ENCODE measurements around the gene TLCD3B. TPM values are rescaled to one million over a fixed set of nuclear protein-coding genes. Genes with fewer than 3 reads are reported as not detected.
A peak's percentile ranks its signal among the peaks of the same experiment; 100 is the strongest.

Gene TLCD3B
- total and polyA plus RNA-seq, 2 of the 4 experiments (the other 2 are of a cell fraction): 0.19 TPM; not detected in 1

- TF ChIP-seq CEBPB (IDR thresholded peaks at IDR 0.05; ENCODE audit: low read depth, low read length) (no peak), NFE2L2 (IDR thresholded peaks at IDR 0.05; ENCODE audit: low read depth, low read length) (no peak)
Observed at GRCh38 chr16:30053376-30054015, 22.4 kb upstream of the TLCD3B start (continued).

DNA sequence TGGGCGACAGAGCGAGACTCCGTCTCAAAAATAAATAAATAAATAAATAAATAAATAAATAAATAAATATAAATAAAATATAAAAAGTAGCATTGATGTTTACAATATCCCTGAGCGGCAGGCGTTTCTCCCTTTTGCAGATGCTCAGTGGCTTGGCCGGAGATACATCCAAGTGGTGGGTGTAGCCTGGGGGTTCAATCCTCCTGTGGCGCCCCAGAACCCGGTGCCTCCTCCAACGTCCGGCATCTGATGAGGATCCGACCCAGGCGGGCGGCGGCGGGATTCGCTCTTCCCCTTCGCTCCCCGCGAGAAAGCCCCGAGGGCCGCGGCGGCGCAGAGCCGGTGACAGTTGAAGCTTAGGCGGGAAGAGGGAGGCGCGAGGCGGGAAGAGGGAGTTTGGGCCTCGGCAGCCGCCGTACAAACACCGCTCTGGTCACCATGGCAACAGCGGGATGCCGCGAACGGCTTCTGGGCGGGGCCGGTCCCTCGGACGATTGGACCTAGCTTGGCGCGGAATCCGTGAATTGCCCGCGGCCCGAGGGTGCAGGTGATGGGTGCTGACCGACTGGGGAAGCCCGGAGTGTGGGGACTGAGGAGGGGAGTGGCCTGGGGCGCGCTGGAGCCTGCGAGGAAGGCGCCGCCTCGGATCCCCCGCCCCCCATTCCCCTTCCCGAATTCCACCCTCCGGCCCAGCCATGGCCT, 21.8 kb upstream of the TLCD3B start:
- peak overlapping the region; percentile 71 for H3K9ac ChIP-seq (ENCODE audit: low read depth, low read length)

More for the DNA sequence above, 21.8 kb upstream of the TLCD3B start:
- H4K91ac ChIP-seq (ENCODE audit: insufficient read depth, low read depth, low read length): peak overlapping the region; percentile 78
- peak overlapping the region; percentile 76 for H2BK120ac ChIP-seq (ENCODE audit: low read depth, low read length)
- H2BK20ac ChIP-seq (ENCODE audit: low read depth, low read length): 0 out of 2 replicates have a peak overlapping the region, but pooled peaks have one; percentile 63
- CTCF ChIA-PET: no interaction called here
- DNase-seq (peak; percentile 88), ATAC-seq (ENCODE audit: low read depth) (peak; percentile 84)
- H2AK5ac ChIP-seq (ENCODE audit: low read depth, low read length): peak overlapping the region; percentile 81
- 0% methylated on average over 16 of the region's 58 CpGs; no CpG with 5 or more reads in 1 of the 2 experiments for WGBS, 2 experiments (ENCODE audit: extremely low coverage in 2 of 2, insufficient read length in 1 of 2)
- no TSS peak for BruUV-seq (replicated peaks)
- H2BK5ac ChIP-seq (ENCODE audit: low read depth, low read length, poor library complexity, severe bottlenecking): peak overlapping the region; percentile 83
- intact Hi-C loops (cut with micrococcal nuclease): no loop called here
- no peak overlapping the region for H3K18ac ChIP-seq (ENCODE audit: low read depth, low read length)
- peak overlapping the region; percentile 41; the same call in 1 of the 2 replicates for H3K23ac ChIP-seq (ENCODE audit: low read depth, low read length)
- peak overlapping the region; percentile 74 to 86; a peak in 3 of 4 replicates for H4K8ac ChIP-seq (ENCODE audit: low read depth in 2 of 2, low read length in 2 of 2)
- peak overlapping the region; percentile 86 for H3K4ac ChIP-seq (ENCODE audit: low read depth, low read length)
- peak overlapping the region; percentile 61 for H3K4me3 ChIP-seq (ENCODE audit: insufficient read depth, low read depth, low read length)
- peak overlapping the region; percentile 41; the same call in 1 of the 3 replicates for H2BK15ac ChIP-seq (ENCODE audit: low read depth, low read length)
- peak overlapping the region; percentile 82 for H3K27ac ChIP-seq (ENCODE audit: insufficient read depth, low read length)
- peak overlapping the region; percentile 94 for H2AFZ ChIP-seq (replicated peaks; ENCODE audit: low read length, poor library complexity)
- peak overlapping the region; percentile 91 for H3K4me2 ChIP-seq (ENCODE audit: low read depth, low read length)
- no peaks in the 10 kb centered on the region for H3K27me3 ChIP-seq (ENCODE audit: control insufficient read depth, insufficient read depth, low read length)
- no peaks in the 10 kb centered on the region; the same call in 1 of the 2 replicates for H4K20me1 ChIP-seq (ENCODE audit: insufficient read depth, low read length)
- POLR2A ChIA-PET (ENCODE audit: unreplicated experiment): interaction anchor here (0.8 kb wide), 1 partner anchor 12 kb away, joined by 4 read pairs; no protein-coding TSS in a partner anchor
- peaks cover 14% of the 10 kb centered on the region for H3K9me1 ChIP-seq (ENCODE audit: insufficient read depth, low read length)
- dilution Hi-C loops (cut with HindIII; ENCODE audit: low sequenced_read_pairs, unreplicated experiment): no loop called here
- no peaks in the 10 kb centered on the region for H3K36me3 ChIP-seq (ENCODE audit: control insufficient read depth, insufficient read depth, low read length)
- H3K56ac ChIP-seq (ENCODE audit: extremely low read depth, insufficient read depth, low read length): peak overlapping the region; percentile 61; the same call in 1 of the 2 replicates
- 0 out of 2 replicates have a peak overlapping the region, but pooled peaks have one; percentile 33 for H4K5ac ChIP-seq (ENCODE audit: low read depth, low read length)
- H3K79me1 ChIP-seq (ENCODE audit: low read depth in 1 of 2, low read length in 2 of 2): peaks cover 6 to 42% of the 10 kb centered on the region in 2 experiments; a peak in 2 of 4 replicates
- H3K9me3 ChIP-seq (ENCODE audit: control insufficient read depth, insufficient read depth, low read length): no peaks in the 10 kb centered on the region
- TF ChIP-seq NFE2L2 (IDR thresholded peaks at IDR 0.05; ENCODE audit: low read depth, low read length) (no peak), MXI1 (IDR thresholded peaks at IDR 0.05; ENCODE audit: borderline replicate concordance, low read depth, low read length) (peak; percentile 76), MAFK (IDR thresholded peaks at IDR 0.05; ENCODE audit: low read depth, low read length) (no peak), RAD21 (IDR thresholded peaks at IDR 0.05; ENCODE audit: low read length) (no peak), MAZ (IDR thresholded peaks at IDR 0.05; ENCODE audit: borderline replicate concordance, low read depth, low read length) (peak; percentile 79; the same call in 1 of the 2 replicates), BHLHE40 (IDR thresholded peaks at IDR 0.05; ENCODE audit: low read depth, low read length) (no peak), RFX5 (IDR thresholded peaks at IDR 0.05; ENCODE audit: low read depth, low read length) (no peak), RCOR1 (IDR thresholded peaks at IDR 0.05; ENCODE audit: insufficient replicate concordance, low read length) (peak; percentile 34), POLR2A (IDR thresholded peaks at IDR 0.05; ENCODE audit: low read depth, low read length) (no peak; the same call in 1 of the 2 replicates)
- peaks cover 7% of the 10 kb centered on the region for H3K4me1 ChIP-seq (ENCODE audit: control insufficient read depth, insufficient read depth, low read length)
- in situ Hi-C loops (cut with MboI; ENCODE audit: low sequenced_read_pairs): no loop called here
- H3K14ac ChIP-seq (replicated peaks; ENCODE audit: low read depth, low read length): peak overlapping the region; percentile 88
- peak overlapping the region; percentile 97 for H2AK9ac ChIP-seq (replicated peaks; ENCODE audit: low read depth, low read length, poor library complexity)
